GM19193 (cell line): ENCODE measurements around the gene FOXD1.

ENCODE experiments used
- POLR2A ChIP-seq: IDR thresholded peaks from 4 replicates; pipeline ENCODE4 v1.6.1; 2011; ENCODE audit not compliant: insufficient read depth, insufficient read length; ENCODE audit errors: extremely low read depth

Gene FOXD1

GRCh38 chr5:73445665-73446630 is 2.6 kb downstream of the FOXD1 start:
- TF ChIP-seq POLR2A = no peak

GRCh38 chr5:73444499-73445438 is 3.8 kb downstream of the FOXD1 start:
- no peak for TF ChIP-seq POLR2A

DNA sequence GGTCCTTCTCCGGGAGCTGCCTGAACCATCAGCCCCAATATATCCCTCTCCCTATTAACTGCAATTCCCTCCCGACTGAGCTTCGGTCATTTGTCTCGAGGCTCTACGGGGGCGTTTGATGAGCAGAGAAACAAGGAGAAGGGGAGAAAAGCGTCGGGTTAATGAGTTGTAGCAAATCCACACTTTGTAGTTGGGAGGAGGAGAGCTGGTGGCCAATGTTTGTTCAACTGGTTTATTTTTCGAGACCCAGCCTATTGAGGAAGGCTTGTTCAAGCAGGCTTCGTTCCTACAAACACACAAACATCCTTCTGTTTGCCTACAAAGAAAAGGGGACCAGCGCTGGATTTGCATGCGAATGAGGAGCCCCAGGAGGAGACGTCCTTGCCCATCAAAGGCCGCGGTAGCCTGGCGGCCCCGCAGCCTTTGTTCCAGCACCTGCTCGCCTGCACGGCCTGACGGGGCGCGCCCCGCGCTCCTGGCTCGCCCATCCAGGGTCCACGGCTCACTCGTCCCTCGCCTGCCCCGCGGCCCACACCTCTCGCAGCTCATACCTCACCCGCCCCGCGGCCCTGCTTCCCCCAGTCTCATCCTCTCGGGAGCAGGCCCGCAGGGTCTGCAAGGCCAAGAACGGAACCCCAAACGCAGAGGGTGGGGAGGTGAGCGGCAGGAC is 4.6 kb downstream of the FOXD1 start:
- no peak for TF ChIP-seq POLR2A

- TF ChIP-seq POLR2A = no peak
These were observed 5.5 kb downstream of the FOXD1 start for GRCh38 chr5:73442996-73443627.

- TF ChIP-seq POLR2A = no peak
These were observed 6.3 kb downstream of the FOXD1 start for GRCh38 chr5:73442231-73442811.

- no peak for TF ChIP-seq POLR2A
These were observed 7.2 kb downstream of the FOXD1 start for GRCh38 chr5:73441378-73441777.

DNA sequence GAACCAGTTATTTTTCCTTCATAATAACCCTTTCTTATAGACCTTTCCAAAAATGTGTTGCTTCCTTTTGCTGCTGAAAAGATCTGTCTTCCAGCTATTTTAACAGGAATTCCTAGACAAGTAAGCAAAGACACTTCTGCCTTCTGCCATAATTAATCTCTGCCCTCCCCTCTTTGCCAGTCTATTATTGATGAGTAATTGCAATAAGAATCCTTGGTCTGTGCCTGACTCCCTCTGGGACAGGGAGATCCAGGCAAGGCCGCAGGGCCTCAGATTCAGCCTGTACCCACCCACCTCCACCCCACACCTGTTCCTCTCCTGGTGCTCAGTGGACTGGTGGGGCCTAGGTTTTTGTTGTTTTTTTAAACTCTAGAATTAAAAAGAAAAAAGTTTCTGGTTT is 8.3 kb downstream of the FOXD1 start:
- no peak for TF ChIP-seq POLR2A

DNA sequence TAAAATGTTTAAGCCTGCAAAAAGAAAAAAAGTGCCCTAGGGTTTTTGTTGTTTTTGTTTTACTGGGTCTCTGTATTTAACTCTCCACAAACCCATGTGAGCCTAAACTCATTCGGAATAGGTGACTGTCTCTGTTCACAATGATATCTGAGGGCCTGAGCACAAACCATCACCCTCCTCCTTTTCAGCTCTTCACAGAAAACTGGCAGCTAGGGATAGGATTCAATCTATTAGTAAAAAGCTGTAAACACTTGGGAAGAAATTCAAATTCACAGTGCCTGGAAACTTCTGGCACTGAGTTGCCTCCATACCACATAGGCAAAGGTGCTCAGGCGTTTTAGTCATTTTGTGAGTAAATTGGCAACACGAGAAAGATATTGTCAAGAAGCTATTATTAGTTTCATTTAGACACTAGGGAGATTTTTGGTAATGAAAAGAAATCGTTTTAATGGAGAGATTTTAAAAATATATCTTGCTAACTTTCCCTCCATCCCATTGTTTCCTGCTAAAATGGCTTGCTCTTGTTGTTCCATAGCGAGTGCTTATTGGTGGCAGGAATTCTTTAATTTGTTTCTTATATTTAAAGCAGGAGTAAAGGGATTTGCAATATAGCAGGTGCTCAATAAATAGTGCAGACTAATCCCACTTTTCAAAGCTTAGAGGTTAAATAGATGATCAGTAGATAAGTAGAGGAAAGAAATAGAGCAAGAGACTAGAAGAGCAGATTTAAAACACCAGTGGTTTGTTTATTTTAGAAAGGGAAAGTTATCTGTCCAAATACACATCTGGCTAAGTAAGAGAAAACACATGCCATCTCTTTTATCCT is 9.7 kb downstream of the FOXD1 start:
- no peak for TF ChIP-seq POLR2A

DNA sequence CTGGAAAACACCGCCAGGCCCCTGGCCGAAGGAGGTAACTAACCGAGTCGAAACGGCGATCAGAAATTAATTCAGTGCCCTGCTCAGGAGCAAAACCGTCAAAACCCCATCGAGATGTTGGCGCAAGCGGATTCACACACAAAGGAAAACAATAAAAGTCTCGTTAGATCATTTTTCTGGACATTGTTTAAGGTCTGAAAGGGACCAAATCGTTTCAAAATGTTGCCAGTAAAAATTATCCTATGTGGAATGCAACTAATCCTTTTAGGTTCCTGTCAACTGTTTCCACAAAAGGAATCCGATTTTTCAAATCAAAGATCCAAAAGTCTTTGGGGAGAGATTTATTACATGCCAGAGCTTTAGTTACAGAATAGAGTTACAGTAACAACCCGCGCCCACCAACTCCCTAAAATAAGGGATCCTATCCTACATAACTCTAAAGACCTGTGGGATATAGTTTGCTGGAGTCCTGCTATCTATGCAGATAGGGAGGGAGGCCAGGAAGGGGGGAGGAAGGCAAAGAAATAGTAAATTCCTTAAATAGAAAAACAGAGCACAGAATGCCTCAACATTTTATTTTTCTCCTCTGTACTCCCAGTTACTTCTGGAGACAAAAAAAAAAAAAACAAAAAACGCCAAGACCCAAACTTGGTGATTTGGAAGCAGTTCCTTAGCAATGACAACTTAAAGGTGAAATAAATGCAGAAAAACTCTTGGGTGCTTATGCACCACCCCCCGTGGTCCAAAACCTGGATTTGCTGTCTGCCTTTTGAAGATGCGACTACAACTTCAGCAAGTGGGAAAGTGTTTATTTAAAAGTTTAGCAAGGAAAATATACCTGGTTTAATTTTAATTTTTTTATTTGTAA is 10.6 kb downstream of the FOXD1 start:
- no peak for TF ChIP-seq POLR2A

DNA sequence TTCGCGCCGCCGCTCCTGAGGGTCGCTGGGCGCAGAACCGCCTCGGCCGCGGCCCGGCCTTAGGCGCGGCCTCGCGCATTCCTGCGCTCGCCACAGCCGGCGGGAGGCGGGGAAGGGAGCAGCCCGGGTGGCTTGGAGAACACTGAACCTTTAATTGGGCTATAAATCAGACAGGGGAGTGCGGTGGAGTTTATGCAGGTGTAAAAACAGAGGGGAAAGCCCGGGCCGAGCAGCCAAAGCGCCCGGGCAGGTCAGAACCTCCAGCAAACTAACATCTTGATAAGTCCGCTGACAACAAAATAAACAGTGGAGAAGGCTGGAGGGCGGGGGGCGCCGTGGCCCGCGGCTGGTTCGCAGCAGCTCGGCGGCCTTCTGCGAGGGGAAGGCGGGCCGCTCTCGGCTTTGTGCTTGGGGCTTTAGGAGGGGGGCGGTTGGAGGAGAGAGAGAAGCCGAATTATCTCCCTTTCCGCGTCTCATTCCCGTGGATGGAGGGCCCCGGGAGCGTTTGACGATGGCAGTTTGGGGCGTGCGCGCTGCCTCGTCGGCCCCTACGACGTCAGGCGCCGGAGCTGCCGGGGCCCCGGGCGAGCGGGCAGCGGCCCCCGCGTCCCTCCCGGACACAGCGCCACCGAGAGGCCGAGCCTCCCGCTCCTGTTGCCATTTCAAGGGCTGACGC is 11.3 kb downstream of the FOXD1 start:
- TF ChIP-seq POLR2A = no peak

- TF ChIP-seq POLR2A = no peak
These were observed 12.0 kb downstream of the FOXD1 start for GRCh38 chr5:73436535-73437100.
